ENCODE measurements around the gene ZNF280C.

Gene ZNF280C

DNA sequence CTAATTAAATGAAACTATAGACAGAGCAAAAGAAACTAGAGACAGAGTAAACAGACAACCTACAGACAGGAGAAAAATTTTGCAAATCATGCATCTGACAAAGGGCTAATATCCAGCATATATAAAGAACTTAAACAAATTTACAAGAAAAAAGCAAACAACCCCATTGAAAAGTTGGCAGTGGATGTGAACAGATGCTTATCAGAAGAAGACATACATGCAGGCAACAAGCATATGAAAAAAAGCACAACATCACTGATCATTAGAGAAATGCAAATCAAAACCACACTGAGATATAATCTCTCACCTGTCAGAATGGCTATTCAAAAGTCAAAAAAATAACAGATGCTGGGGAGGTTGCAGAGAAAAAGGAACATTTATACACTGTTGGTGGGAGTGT, 14.8 kb downstream of the ZNF280C start:
- H3K4me3 ChIP-seq (ENCODE audit: low read depth, low read length, poor library complexity, severe bottlenecking) = no peak overlapping the region
- no peak overlapping the region for H3K4me2 ChIP-seq (ENCODE audit: low read length)
- no peaks in the 10 kb centered on the region for H3F3A ChIP-seq (ENCODE audit: insufficient read depth, low read length)
- TF ChIP-seq EZH2 (IDR thresholded peaks at IDR 0.05; ENCODE audit: borderline replicate concordance, low read length) = no peak
- TF ChIP-seq, protein P1, sequence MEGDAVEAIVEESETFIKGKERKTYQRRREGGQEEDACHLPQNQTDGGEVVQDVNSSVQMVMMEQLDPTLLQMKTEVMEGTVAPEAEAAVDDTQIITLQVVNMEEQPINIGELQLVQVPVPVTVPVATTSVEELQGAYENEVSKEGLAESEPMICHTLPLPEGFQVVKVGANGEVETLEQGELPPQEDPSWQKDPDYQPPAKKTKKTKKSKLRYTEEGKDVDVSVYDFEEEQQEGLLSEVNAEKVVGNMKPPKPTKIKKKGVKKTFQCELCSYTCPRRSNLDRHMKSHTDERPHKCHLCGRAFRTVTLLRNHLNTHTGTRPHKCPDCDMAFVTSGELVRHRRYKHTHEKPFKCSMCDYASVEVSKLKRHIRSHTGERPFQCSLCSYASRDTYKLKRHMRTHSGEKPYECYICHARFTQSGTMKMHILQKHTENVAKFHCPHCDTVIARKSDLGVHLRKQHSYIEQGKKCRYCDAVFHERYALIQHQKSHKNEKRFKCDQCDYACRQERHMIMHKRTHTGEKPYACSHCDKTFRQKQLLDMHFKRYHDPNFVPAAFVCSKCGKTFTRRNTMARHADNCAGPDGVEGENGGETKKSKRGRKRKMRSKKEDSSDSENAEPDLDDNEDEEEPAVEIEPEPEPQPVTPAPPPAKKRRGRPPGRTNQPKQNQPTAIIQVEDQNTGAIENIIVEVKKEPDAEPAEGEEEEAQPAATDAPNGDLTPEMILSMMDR (IDR thresholded peaks at IDR 0.05; ENCODE audit: low read length) = no peak
- no peaks in the 10 kb centered on the region for H3K4me1 ChIP-seq (ENCODE audit: insufficient read depth, low read length, severe bottlenecking)
- no peaks in the 10 kb centered on the region for H3K27me3 ChIP-seq (ENCODE audit: insufficient read depth, low read length)
- H3K27ac ChIP-seq (ENCODE audit: low read depth, low read length, poor library complexity, severe bottlenecking) = no peak overlapping the region
- H2AFZ ChIP-seq (ENCODE audit: low read length) = no peak overlapping the region
- no peaks in the 10 kb centered on the region for H3K9me2 ChIP-seq (ENCODE audit: low read depth, low read length)
- H3K79me2 ChIP-seq (ENCODE audit: insufficient read depth, low read length) = no peaks in the 10 kb centered on the region
- H3K9me3 ChIP-seq (ENCODE audit: low read length) = no peaks in the 10 kb centered on the region
- H4K20me1 ChIP-seq (ENCODE audit: insufficient read depth, low read length) = no peaks in the 10 kb centered on the region
- H3K9ac ChIP-seq (ENCODE audit: low read length) = no peak overlapping the region
- peaks cover 4% of the 10 kb centered on the region for H3K36me3 ChIP-seq (ENCODE audit: insufficient read depth, low read length)

DNA sequence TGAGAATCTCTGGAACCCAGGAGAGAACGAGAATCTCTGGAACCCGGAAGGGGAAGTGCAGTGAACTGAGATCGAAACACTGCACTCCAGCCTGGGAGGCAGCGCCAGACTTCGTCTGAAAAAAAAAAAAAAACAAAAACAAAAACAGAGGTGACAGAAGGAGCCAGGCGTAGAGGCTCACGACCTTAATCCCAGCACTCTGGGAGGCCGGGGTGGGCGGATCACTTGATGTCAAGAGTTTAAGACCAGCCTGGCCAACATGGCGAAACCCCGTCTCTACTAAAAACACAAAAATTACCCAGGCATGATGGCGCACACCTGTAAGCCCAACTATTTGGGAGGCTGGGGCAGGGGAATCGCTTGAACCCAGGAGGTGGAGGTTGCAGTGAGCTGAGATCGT, 17.0 kb downstream of the ZNF280C start:
- Histone ChIP-seq H3K4me1 (ENCODE audit: insufficient read depth, low read length, severe bottlenecking) (no peaks in the 10 kb centered on the region), H3K27me3 (ENCODE audit: insufficient read depth, low read length) (no peaks in the 10 kb centered on the region), H3K9me3 (ENCODE audit: low read length) (no peaks in the 10 kb centered on the region), H3K27ac (ENCODE audit: low read depth, low read length, poor library complexity, severe bottlenecking) (no peak overlapping the region), H3K4me3 (ENCODE audit: low read depth, low read length, poor library complexity, severe bottlenecking) (no peak overlapping the region), H3K79me2 (ENCODE audit: insufficient read depth, low read length) (no peaks in the 10 kb centered on the region), H3K4me2 (ENCODE audit: low read length) (no peak overlapping the region), H3K9me2 (ENCODE audit: low read depth, low read length) (no peaks in the 10 kb centered on the region), H3K9ac (ENCODE audit: low read length) (no peak overlapping the region), H2AFZ (ENCODE audit: low read length) (no peak overlapping the region), H3K36me3 (ENCODE audit: insufficient read depth, low read length) (peaks cover 2% of the 10 kb centered on the region), H3F3A (ENCODE audit: insufficient read depth, low read length) (no peaks in the 10 kb centered on the region), H4K20me1 (ENCODE audit: insufficient read depth, low read length) (no peaks in the 10 kb centered on the region)
- no peak for TF ChIP-seq EZH2 (IDR thresholded peaks at IDR 0.05; ENCODE audit: borderline replicate concordance, low read length)
- TF ChIP-seq, protein P1 (IDR thresholded peaks at IDR 0.05; ENCODE audit: low read length) = no peak

DNA sequence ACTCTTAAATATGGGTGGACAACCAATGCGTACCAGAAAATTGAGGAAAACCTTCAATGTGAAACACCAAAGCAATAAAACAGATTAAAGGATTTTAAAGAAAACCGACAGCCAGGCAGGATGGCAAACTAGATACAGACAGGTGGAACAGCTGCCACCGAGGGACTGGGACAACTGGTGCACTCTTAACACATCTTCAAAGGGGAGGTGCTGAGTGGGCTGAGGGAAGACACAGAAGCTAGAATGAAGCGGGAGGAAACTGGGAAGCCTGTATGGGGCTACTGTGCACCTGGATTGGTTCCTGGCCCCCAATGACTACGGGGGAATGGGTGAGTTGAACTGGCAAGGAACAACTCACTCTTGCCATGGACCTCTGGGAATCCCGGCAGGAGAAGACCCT, 20.7 kb downstream of the ZNF280C start:
- no peak for TF ChIP-seq EZH2 (IDR thresholded peaks at IDR 0.05; ENCODE audit: borderline replicate concordance, low read length)
- TF ChIP-seq, protein P1 (IDR thresholded peaks at IDR 0.05; ENCODE audit: low read length) = no peak
- no peaks in the 10 kb centered on the region for H4K20me1 ChIP-seq (ENCODE audit: insufficient read depth, low read length)
- no peak overlapping the region for H3K4me2 ChIP-seq (ENCODE audit: low read length)
- H3K9me3 ChIP-seq (ENCODE audit: low read length) = no peaks in the 10 kb centered on the region
- H3K36me3 ChIP-seq (ENCODE audit: insufficient read depth, low read length) = peaks cover 28% of the 10 kb centered on the region
- H3K4me1 ChIP-seq (ENCODE audit: insufficient read depth, low read length, severe bottlenecking) = no peaks in the 10 kb centered on the region
- H3K27ac ChIP-seq (ENCODE audit: low read depth, low read length, poor library complexity, severe bottlenecking) = no peak overlapping the region
- H3K27me3 ChIP-seq (ENCODE audit: insufficient read depth, low read length) = no peaks in the 10 kb centered on the region
- H3K79me2 ChIP-seq (ENCODE audit: insufficient read depth, low read length) = no peaks in the 10 kb centered on the region
- H2AFZ ChIP-seq (ENCODE audit: low read length) = no peak overlapping the region
- no peaks in the 10 kb centered on the region for H3K9me2 ChIP-seq (ENCODE audit: low read depth, low read length)
- H3F3A ChIP-seq (ENCODE audit: insufficient read depth, low read length) = no peaks in the 10 kb centered on the region
- H3K9ac ChIP-seq (ENCODE audit: low read length) = no peak overlapping the region
- no peak overlapping the region for H3K4me3 ChIP-seq (ENCODE audit: low read depth, low read length, poor library complexity, severe bottlenecking)
